IMR-90 (cell line): Measurements from ENCODE around the gene PSEN1. TPM values are rescaled to one million over a fixed set of nuclear protein-coding genes. Genes with fewer than 3 reads are reported as not detected.

Source experiments
- ATAC-seq: fragments of 200-7000 bp; cut with Tn5 transposase; 2 replicates; pipeline ENCODE4 v1.9.1; 2020; ENCODE audit warnings: low read depth, mild to moderate bottlenecking, moderate library complexity
- BruUV-seq: library from RNA; stranded (reverse); fragments of 400-500 nt; replicated peaks from 2 replicates; lab custom pipeline; 2021; lab: Mats Ljungman, UMichigan
- CTCF ChIA-PET: fragments of 300-600 bp; formaldehyde crosslinking; extraction: SDS; loops from one replicate; lab custom pipeline; 2021; ENCODE audit warnings: antibody characterized with exemption; lab: Yijun Ruan, JAX
- POLR2A ChIA-PET: fragments of 300-600 bp; sonication (Branson Sonifier 250); formaldehyde crosslinking; loops from one replicate; lab custom pipeline; 2022; ENCODE audit warnings: antibody characterized with exemption; ENCODE audit not compliant: unreplicated experiment; lab: Charles Lee
- DNase-seq: peaks from one replicate; pipeline ENCODE4 v3.0.0; 2013
- H2AFZ ChIP-seq: replicated peaks from 2 replicates; pipeline ENCODE3; 2013; ENCODE audit warnings: low read length, mild to moderate bottlenecking; ENCODE audit not compliant: poor library complexity
- H2AK5ac ChIP-seq: 2 replicates; pipeline ENCODE4 v1.6.1; 2013; ENCODE audit warnings: low read depth, low read length, inconsistent platforms
- H2AK9ac ChIP-seq: replicated peaks from 2 replicates; pipeline ENCODE3; 2013; ENCODE audit warnings: mild to moderate bottlenecking, low read depth, low read length, moderate library complexity; ENCODE audit not compliant: poor library complexity
- H2BK120ac ChIP-seq: 2 replicates; pipeline ENCODE4 v1.6.1; 2013; ENCODE audit warnings: low read depth, low read length, inconsistent platforms
- H2BK15ac ChIP-seq: 3 replicates; pipeline ENCODE4 v1.6.1; 2013; ENCODE audit warnings: low read depth, low read length, inconsistent platforms
- H2BK20ac ChIP-seq: 2 replicates; pipeline ENCODE4 v1.6.1; 2013; ENCODE audit warnings: low read depth, mild to moderate bottlenecking, inconsistent platforms, low read length, moderate library complexity
- H2BK5ac ChIP-seq: 2 replicates; pipeline ENCODE4 v1.6.1; 2013; ENCODE audit warnings: mild to moderate bottlenecking, low read depth, low read length, inconsistent platforms; ENCODE audit not compliant: poor library complexity, severe bottlenecking
- H3K14ac ChIP-seq: replicated peaks from 2 replicates; pipeline ENCODE4 v1.6.1; 2013; ENCODE audit warnings: low read depth, low read length, inconsistent platforms
- H3K18ac ChIP-seq: 2 replicates; pipeline ENCODE4 v1.6.1; 2013; ENCODE audit warnings: low read depth, low read length, control low read depth
- H3K23ac ChIP-seq: 2 replicates; pipeline ENCODE4 v1.6.1; 2013; ENCODE audit warnings: low read depth, low read length, inconsistent platforms
- H3K27ac ChIP-seq: 2 replicates; pipeline ENCODE4 v1.5.1; 2013; ENCODE audit warnings: mild to moderate bottlenecking, control low read depth, low read length; ENCODE audit not compliant: insufficient read depth
- H3K27me3 ChIP-seq: 2 replicates; pipeline ENCODE4 v1.6.1; 2013; ENCODE audit warnings: low read length; ENCODE audit not compliant: control insufficient read depth, insufficient read depth
- H3K36me3 ChIP-seq: 2 replicates; pipeline ENCODE4 v1.6.1; 2013; ENCODE audit warnings: low read length, mixed read lengths; ENCODE audit not compliant: control insufficient read depth, insufficient read depth
- H3K4ac ChIP-seq: 2 replicates; pipeline ENCODE4 v1.6.1; 2013; ENCODE audit warnings: low read depth, low read length, inconsistent platforms
- H3K4me1 ChIP-seq: 2 replicates; pipeline ENCODE4 v1.6.1; 2013; ENCODE audit warnings: low read length, mixed read lengths; ENCODE audit not compliant: control insufficient read depth, insufficient read depth
- H3K4me2 ChIP-seq: 2 replicates; pipeline ENCODE4 v1.6.1; 2013; ENCODE audit warnings: low read depth, mild to moderate bottlenecking, control low read depth, low read length, moderate library complexity
- H3K4me3 ChIP-seq: 2 replicates; pipeline ENCODE4 v1.5.1; 2013; ENCODE audit warnings: low read depth, mild to moderate bottlenecking, control low read depth, low read length, moderate library complexity; ENCODE audit not compliant: insufficient read depth
- H3K56ac ChIP-seq: 2 replicates; pipeline ENCODE4 v1.6.1; 2013; ENCODE audit warnings: low read length, inconsistent platforms; ENCODE audit not compliant: insufficient read depth; ENCODE audit errors: extremely low read depth
- H3K79me1 ChIP-seq, 2 experiments: 2 replicates each; pipeline ENCODE4 v1.6.1; 2013; ENCODE audit warnings: low read length in 2 of 2, inconsistent platforms in 1 of 2, low read depth in 1 of 2
- H3K9ac ChIP-seq: 2 replicates; pipeline ENCODE4 v1.6.1; 2013; ENCODE audit warnings: low read depth, low read length, control low read depth
- H3K9me1 ChIP-seq: 2 replicates; pipeline ENCODE4 v1.6.1; 2013; ENCODE audit warnings: low read length, inconsistent platforms; ENCODE audit not compliant: insufficient read depth
- H3K9me3 ChIP-seq: 2 replicates; pipeline ENCODE4 v1.6.1; 2013; ENCODE audit warnings: low read length; ENCODE audit not compliant: control insufficient read depth, insufficient read depth
- H4K20me1 ChIP-seq: 2 replicates; pipeline ENCODE4 v1.6.1; 2013; ENCODE audit warnings: low read length, inconsistent platforms; ENCODE audit not compliant: insufficient read depth
- H4K5ac ChIP-seq: 2 replicates; pipeline ENCODE4 v1.6.1; 2013; ENCODE audit warnings: mild to moderate bottlenecking, low read depth, low read length, control low read depth
- H4K8ac ChIP-seq, 2 experiments: 2 replicates each; pipeline ENCODE4 v1.6.1; 2013; ENCODE audit warnings: low read depth in 2 of 2, low read length in 2 of 2, control low read depth in 1 of 2, inconsistent platforms in 1 of 2
- H4K91ac ChIP-seq: 2 replicates; pipeline ENCODE4 v1.6.1; 2013; ENCODE audit warnings: low read depth, low read length, inconsistent platforms; ENCODE audit not compliant: insufficient read depth
- MAFK ChIP-seq: IDR thresholded peaks from 2 replicates; pipeline ENCODE4 v1.6.1; 2012; ENCODE audit warnings: low read depth, low read length, improper control_type of control experiment
- MAZ ChIP-seq: IDR thresholded peaks from 2 replicates; pipeline ENCODE4 v1.6.1; 2012; ENCODE audit warnings: low read depth, mild to moderate bottlenecking, low read length, improper control_type of control experiment, moderate library complexity, borderline replicate concordance
- MXI1 ChIP-seq: IDR thresholded peaks from 2 replicates; pipeline ENCODE4 v1.6.1; 2012; ENCODE audit warnings: low read depth, mild to moderate bottlenecking, low read length, moderate library complexity, borderline replicate concordance
- POLR2A ChIP-seq: IDR thresholded peaks from 2 replicates; pipeline ENCODE4 v1.6.1; 2012; ENCODE audit warnings: mild to moderate bottlenecking, low read depth, low read length
- RCOR1 ChIP-seq: IDR thresholded peaks from 2 replicates; pipeline ENCODE4 v1.6.1; 2012; ENCODE audit warnings: mild to moderate bottlenecking, low read length, improper control_type of control experiment; ENCODE audit not compliant: insufficient replicate concordance
- RFX5 ChIP-seq: IDR thresholded peaks from 2 replicates; pipeline ENCODE4 v1.8.0; 2012; ENCODE audit warnings: low read depth, mild to moderate bottlenecking, low read length, moderate library complexity
- SMC3 ChIP-seq: fragments of 150-350 bp; IDR thresholded peaks from 2 replicates; pipeline ENCODE4 v1.6.1; 2016; ENCODE audit warnings: low read depth, mild to moderate bottlenecking, antibody characterized with exemption, low read length, moderate library complexity
- USF2 ChIP-seq: fragments of 150-350 bp; IDR thresholded peaks from 2 replicates; pipeline ENCODE4 v1.6.1; 2017; ENCODE audit warnings: mild to moderate bottlenecking, antibody characterized with exemption, low read length, low read depth
- WGBS, 2 experiments: methylation state at CpG; one replicate each; pipeline versions ENCODE4 v1.1.5 to v1.1.7; 2013; ENCODE audit warnings: missing lambda C conversion rate in 2 of 2; ENCODE audit not compliant: insufficient read length in 1 of 2; ENCODE audit errors: extremely low coverage in 2 of 2; 5-methylcytosine and 5-hydroxymethylcytosine counted together
- dilution Hi-C: fragments of 300-500 bp; cut with HindIII; formaldehyde crosslinking; loops from one replicate; pipeline ENCODE4 v1.14.3; 2018; ENCODE audit warnings: low sequenced_read_pairs; ENCODE audit not compliant: unreplicated experiment
- in situ Hi-C: fragments of 300-500 bp; cut with MboI; formaldehyde crosslinking; loops from 3 replicates; pipeline ENCODE4 v1.14.3; 2019; ENCODE audit warnings: low sequenced_read_pairs, inconsistent platforms, mixed read lengths
- intact Hi-C: fragments of 100-400 bp; cut with micrococcal nuclease; formaldehyde crosslinking; loops from 2 replicates; pipeline ENCODE4 v1.10.0; 2022
- polyA plus RNA-seq, 3 experiments: library from polyadenylated mRNA; depleted of rRNA; stranded (reverse); fragments of >200 nt; gene quantifications; 2 replicates each; pipeline ENCODE4 v1.2.3, GENCODE V29; 2012; ENCODE audit warnings: low replicate concordance in 1 of 3
- total RNA-seq: library from RNA; depleted of rRNA; stranded (reverse); fragments of >200 nt; gene quantifications from 2 replicates; pipeline ENCODE4 v1.2.3, GENCODE V29; 2012
- TF ChIP-seq, protein P1 (sequence below): fragments of 150-350 bp; IDR thresholded peaks from 2 replicates; pipeline ENCODE4 v1.6.1; 2016; ENCODE audit warnings: low read depth, mild to moderate bottlenecking, low read length, moderate library complexity, borderline replicate concordance

Gene PSEN1
- total and polyA plus RNA-seq, 2 of the 4 experiments (the other 2 are of a cell fraction): 14.8 to 62.7 TPM

GRCh38 chr14:73246387-73247150 lies 110.3 kb downstream of the PSEN1 start:
- Histone ChIP-seq H3K4me3 (peak overlapping the region; percentile 61; the same call in 1 of the 2 replicates), H3K4ac (0 out of 2 replicates have a peak overlapping the region, but pooled peaks have one; percentile 56), H3K9me3 (peaks cover 2% of the 10 kb centered on the region), H3K14ac (0 out of 2 replicates have a peak overlapping the region, but pooled peaks have one; percentile 52), H3K9me1 (peaks cover 6% of the 10 kb centered on the region; the same call in 1 of the 2 replicates), H3K23ac (no peak overlapping the region), H3K9ac (no peak overlapping the region), H2BK120ac (no peak overlapping the region), H2BK15ac (no peak overlapping the region), H4K91ac (no peak overlapping the region), H4K20me1 (no peaks in the 10 kb centered on the region; the same call in 1 of the 2 replicates), H3K27me3 (peaks cover 8% of the 10 kb centered on the region; the same call in 1 of the 2 replicates), H2BK20ac (no peak overlapping the region), H4K8ac (peak overlapping the region; percentile 69 to 79; a peak in 2 of 4 replicates), H2AK5ac (no peak overlapping the region), H3K4me2 (peak overlapping the region; percentile 70), H2AK9ac (peak overlapping the region; percentile 15), H2AFZ (peak overlapping the region; percentile 59), H3K4me1 (peaks cover 2% of the 10 kb centered on the region; the same call in 1 of the 2 replicates), H4K5ac (no peak overlapping the region), H3K27ac (no peak overlapping the region), H3K79me1 (peaks cover 0 to 8% of the 10 kb centered on the region in 2 experiments; a peak in 2 of 4 replicates), H3K56ac (no peak overlapping the region), H3K36me3 (no peaks in the 10 kb centered on the region), H3K18ac (no peak overlapping the region), H2BK5ac (no peak overlapping the region)
- in situ Hi-C loops: no loop called here
- no peak for ATAC-seq
- dilution Hi-C loops: no loop called here
- POLR2A ChIA-PET: no interaction called here
- CTCF ChIA-PET: interaction anchor here (0.7 kb wide), 1 partner anchor 432 kb away, joined by 4 read pairs; no protein-coding TSS in a partner anchor
- TF ChIP-seq, protein P1, sequence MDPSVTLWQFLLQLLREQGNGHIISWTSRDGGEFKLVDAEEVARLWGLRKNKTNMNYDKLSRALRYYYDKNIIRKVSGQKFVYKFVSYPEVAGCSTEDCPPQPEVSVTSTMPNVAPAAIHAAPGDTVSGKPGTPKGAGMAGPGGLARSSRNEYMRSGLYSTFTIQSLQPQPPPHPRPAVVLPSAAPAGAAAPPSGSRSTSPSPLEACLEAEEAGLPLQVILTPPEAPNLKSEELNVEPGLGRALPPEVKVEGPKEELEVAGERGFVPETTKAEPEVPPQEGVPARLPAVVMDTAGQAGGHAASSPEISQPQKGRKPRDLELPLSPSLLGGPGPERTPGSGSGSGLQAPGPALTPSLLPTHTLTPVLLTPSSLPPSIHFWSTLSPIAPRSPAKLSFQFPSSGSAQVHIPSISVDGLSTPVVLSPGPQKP: no peak
- no peak for TF ChIP-seq MXI1
- no peak for TF ChIP-seq MAZ
- no peak for TF ChIP-seq MAFK
- TF ChIP-seq USF2: no peak
- no peak for TF ChIP-seq POLR2A
- no peak for TF ChIP-seq SMC3
- TF ChIP-seq RCOR1: no peak
- no peak for TF ChIP-seq RFX5
- no TSS peak for BruUV-seq
- WGBS, 2 experiments: 93% methylated on average over 6 of the region's 18 CpGs; no CpG with 5 or more reads in 1 of the 2 experiments
- intact Hi-C loops: no loop called here
- no peak for DNase-seq
